GM10847 (cell line): ENCODE measurements around the gene AMBP.

Experiments
- POLR2A ChIP-seq: IDR thresholded peaks from 2 replicates; pipeline ENCODE4 v1.6.1; 2011; ENCODE audit not compliant: insufficient read length; ENCODE audit errors: extremely low read depth

Gene AMBP

DNA sequence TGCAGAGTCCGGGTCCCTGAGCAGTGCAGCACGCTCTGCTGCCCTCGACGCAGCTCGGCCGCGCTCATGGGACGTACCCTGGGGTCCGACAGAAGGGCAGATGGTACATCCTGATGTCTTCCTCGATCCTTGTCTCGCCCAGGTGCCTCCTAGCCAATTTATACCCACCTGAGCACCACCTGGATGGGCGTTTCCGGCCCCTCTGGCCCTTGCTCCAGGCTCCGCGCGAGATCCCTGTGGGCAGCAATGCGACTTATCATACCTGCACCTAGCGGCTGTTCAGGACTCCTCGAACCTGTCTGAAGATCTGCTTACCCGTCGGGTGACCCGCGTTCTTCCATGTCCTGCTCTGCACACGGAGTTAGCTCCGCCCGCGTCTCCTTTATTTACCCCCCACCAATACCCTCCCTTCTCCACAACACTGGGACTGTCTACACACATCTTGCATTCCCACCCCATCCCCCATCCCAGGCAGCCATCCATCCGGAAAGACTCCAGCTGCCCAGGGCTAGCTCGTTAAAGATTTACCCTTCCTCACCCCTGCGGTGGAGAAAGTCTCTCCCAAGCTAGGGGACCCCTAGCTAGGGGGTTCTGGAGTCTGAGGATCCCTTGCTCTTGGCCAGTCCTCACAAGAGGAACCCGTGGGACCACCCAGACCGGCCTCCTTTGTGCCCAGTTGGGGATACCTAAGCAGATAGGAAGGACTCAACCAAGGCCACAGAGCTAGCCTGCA, 21.0 kb upstream of the AMBP start, which contains the start of gene KIF12:
KIF12 (minus strand) TSS at position 357 of the 733 bp plus-strand sequence; CDS start at position 341, 16 bp downstream.
- TF ChIP-seq POLR2A: no peak

DNA sequence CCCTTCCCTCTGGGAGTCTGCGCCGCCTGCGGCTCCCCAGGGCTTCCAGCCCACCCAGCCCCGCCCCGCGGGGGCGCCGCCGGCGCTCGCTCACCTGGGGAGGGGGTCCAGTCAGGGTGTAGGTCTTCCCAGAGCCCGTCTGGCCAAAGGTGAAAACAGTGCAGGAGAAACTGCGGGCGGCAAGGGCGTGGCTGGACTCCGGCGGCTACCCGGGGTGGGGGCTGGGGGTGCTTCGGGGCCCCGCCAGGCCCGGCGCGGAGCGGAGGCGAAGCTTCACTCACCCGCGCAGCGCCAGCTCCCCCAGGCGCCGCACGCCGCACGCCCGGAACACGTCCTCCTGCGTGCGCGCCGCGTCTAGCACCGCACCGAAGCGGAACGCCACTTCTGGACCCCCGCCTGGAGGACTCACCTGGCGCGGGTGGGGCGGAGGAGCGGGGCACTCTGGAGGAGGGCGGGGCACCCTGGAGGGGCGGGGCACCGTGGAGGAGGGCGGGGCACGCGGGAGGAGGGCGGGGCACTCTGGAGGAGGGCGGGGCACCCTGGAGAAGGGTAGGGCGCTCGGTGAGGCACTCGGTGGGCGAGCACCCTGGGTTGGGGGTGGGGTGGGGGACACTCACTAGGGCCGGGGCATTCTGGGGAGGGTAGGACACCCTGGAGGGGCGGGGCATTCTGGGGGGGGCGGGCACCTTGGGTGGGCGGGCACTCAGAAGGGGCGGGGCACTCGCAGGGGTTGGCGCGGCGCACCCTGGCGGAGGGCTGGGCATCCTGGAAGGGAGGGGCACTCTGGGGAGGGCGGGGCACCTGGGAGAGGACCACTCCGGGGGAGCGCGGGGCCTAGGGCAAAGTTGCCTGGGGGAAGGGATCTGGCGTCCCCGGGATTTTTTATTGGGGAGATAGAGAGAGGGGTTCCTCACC, 20.2 kb upstream of the AMBP start:
- TF ChIP-seq POLR2A: no peak

DNA sequence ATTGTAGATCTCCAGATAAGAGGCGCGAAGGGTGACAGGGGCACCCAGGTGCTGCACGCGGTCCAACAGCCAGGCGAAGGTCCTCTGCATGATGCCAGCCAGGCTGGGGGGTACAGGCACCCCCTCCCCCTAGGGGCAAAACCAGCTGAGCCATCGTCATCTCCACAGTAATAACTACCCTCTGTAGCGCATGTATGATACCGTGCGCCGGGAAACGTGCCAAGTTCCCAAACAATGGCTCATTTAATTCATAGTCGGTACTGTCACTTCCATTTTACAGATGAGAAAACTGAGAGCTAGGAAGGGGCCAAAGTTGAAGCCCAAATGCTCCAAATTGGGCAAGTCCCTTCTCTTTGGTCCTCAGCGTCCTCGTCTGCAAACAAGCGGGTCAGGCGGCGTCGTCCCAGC, 19.5 kb upstream of the AMBP start:
- no peak for TF ChIP-seq POLR2A

DNA sequence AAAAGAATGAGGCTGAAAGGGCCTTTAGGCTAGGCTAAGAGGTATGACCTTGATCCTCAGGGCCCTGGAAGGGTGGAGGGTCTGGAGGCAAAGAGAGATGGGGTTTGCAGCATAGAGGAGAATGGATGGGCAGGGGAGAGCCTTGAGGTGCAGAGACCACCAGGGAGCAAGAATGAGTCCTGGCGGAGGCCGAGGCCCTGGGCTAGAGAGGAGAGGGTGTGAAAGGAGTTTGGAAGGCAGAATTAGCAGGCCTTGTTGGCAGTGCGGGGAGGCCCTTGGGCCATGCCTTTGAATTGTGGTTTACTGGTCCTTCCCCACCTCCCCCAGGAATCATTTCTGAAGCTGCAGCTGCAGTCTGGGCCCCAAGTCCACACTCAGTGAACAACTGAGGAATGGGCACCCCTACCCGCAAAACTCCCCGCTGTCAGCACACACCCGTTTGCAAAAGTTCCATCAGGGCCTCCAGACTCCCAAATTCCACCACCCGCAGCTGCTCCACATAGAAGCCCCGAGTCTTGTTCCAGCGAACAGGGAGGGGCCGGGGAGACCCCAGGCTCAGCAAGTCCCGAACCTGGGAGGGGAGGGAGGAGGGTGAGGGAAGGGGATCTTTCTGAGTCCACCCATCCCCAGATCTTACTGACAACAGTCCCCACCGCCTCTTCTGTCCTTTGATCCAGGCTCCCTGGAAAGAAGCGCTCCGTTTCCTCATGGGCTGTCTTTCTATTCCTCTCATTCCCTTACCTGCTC, 18.9 kb upstream of the AMBP start:
- TF ChIP-seq POLR2A: no peak

DNA sequence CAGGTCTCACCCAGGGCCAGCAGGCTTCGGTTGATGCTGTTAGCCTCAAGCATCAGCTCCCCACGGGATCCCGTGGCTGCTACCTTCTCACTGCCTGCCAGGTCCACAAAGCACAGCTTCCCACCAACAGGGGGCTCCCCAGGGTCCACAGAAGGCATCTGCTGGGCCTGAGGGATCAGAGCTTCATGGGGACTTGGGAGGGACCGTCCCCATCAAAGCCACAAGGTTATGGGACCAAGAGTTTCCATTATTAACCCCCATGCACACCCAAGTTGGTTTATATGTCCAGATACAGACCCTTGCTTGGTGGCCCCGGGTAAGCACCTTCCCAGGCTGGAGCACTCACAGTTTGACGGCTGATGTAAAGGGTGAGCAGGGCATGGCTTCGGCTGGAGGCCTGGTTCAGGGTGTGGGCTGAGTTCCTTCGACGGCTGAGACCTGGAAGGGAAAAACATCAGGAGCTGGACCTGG, 18.0 kb upstream of the AMBP start:
- no peak for TF ChIP-seq POLR2A

DNA sequence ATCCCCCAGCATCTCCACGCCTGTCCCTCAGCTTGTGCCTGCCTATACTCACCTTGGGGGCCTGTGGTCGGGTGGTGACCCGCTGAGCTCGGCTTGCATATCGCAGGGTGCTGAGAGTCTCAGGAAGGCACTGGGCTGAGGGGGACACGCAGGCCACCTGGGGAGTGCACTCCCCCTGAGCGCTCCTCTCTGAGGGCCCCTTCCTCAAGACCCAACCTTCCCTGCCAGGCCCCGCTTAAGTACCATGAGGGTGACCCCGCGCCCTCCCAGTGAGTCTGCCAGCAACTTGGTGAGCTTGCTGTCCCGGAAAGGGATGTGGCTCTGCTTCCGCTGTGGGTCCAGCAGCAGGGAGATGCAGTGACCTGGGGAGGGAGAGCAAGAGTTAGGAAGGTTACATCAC, 16.9 kb upstream of the AMBP start:
- no peak for TF ChIP-seq POLR2A

DNA sequence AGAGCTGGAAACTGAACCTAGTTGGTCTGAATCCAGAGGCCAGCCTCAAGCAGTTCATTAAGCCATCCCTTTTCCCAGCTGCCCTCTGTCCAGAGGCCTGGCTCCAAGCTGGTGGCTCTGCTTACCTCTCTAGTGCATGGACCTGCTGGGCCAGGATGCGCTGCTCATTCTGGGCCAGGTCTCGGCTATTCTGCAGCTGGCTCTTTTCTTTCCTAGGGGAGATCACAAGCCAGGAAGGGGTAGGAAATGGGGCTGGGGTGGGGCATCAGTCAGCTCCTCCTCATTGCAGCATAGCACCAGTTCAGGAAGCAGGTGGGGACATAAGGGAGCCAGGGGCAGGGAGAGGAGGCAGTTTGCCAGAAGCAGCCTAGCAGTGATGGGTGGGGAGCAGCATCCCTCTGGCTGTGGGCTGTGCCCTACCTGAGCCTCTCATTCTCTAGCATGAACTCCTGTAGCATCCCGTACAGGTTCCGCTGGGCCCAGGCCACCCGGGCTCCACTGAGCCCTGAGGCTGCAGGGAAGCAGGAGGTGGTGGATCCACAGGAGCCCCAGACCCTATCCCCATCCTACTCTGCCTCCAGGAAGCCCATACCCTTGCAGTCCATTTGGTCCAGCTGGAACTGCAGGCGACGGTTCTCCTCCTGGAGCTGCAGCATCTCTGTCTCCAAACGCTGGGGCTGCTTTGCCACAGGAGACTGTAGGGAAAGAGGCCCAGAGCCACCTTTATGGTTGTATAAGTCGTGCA, 15.8 kb upstream of the AMBP start:
- no peak for TF ChIP-seq POLR2A

DNA sequence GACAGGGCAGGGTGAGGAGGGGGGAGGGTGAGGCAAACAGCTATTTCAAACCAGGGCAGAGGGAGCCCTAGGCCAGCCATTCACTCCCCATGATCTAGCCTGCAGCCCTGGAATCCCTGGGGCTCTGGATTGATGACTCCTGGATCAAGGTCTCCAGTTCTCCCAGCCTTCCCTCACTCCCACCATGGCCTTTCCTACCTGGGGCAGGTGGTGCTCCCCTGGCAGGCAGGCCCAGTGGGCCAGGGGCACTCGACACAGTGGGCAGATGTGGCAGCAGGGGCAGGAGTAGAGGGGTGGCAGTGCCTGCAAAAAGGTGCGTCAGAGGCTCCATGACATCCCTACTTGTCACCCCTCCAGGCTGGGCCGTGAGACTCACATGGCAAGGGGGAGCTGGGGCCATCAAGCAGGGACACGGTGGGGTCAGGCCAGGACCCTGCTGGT, 15.0 kb upstream of the AMBP start:
- no peak for TF ChIP-seq POLR2A

DNA sequence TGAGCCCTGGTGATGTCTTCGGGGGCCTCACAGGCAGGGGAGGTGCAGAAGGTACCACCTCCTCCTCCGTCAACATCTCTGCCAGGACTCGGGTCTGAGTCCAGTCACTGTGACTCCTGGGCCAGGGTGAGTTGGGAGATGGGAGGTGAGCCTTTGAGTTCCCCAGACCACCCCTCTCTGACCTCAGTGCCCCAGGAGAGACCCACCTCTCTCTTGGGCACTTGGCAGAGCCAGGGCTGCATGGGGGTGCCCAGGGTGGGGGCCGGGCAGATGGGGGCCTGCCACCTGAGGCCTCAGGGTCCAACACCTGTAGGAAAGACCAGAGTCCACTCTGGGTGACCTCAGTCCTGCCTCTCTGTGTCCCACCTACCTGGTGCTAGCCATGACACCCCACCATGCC, 14.2 kb upstream of the AMBP start:
- no peak for TF ChIP-seq POLR2A

DNA sequence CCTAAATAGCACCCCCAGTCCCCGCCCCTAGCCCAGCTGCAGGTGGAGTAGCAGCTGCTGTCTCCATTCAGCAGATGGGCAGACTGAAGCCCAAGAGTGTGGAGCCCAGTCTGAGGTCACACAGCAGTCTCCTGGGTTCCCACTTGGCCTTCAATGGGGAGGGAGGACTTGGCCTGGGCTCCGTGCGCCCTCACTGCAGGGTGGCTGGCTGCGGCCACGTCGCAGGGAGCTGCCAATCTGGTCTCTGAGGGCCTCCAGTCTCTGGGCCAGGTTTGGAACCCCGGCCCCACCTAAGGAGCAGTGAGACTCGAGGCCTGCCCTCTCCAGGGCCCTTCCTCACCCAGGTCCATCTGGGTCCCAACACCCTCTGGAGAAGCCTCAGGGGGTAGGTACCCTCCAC, 13.6 kb upstream of the AMBP start:
- TF ChIP-seq POLR2A: no peak

DNA sequence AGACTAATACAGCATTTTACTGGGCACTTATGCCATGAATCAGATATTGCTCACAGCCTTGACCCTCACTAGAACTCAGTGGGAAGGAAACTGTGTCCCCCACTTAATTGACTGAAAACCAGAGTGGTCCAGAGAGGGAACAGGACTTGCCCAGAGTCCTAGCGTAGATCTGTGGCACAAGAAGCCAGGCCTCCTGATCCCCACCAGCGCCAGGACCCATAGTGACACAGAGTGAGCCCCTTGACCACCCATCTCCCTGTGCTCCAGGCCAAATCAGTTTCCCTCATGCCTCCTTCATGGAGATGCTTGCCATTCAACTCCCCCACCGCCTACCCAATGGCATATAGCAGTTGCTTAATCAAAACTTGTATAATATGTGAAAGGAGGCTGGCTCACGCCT, 12.7 kb upstream of the AMBP start:
- TF ChIP-seq POLR2A: no peak

DNA sequence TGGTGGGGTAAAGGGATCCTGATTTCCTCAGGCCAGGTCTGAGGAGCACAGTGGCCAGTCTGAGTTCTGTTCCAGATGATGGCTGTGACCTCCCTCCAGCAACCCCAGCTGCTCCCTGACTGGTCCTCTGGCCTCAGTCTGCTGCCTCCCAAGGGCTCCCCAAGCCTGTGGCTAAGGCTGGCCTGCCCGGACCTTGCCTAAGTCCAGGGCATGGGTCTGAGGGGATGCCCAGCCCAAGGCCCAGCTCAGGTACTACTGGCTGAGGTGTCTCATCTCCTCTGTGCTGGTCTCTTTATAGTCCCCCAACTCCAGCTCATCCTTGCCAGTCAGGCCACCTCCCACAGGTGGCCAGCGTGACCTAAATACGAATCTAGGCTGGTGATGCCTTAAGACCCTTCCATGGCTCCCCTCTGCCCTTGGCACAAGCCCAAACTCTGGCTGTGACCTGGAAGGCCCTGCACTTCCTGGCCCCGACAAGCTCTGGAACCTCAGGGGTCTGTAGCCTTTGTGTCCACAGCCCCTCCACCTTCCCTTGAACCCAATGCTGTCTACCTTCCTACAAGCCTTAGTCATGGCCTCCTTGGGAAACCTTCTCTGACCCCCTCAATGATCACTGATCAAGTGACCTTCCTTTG, 11.2 kb upstream of the AMBP start:
- no peak for TF ChIP-seq POLR2A

DNA sequence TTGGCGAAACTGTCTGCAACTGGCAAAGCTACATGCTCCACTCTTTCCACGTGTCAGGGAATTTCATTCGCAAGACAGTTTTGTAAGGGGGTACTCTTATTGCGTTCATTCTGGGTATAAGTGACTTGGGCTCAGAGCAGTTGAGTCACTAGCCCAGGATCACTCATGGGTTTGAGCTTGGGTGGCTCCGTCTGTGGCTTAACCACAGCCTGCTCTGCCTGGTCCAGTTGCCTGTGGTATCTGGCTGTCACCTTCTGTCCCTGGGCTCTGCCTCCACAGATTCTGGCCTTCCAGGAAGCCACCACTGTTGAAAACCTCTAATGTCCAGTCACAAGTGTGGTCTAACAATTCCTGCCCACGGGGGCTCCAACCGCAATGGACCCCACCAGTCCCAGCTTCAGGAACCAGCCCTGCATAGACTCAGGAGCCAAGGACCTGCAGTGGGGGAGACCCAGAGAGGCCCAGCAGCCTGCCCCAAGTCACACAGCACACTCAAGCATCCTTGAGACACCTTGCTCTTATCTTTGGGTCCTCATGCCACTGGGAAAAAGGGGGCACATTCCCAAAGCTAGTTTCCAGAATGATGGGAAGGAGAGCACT, 10.6 kb upstream of the AMBP start:
- TF ChIP-seq POLR2A: no peak

DNA sequence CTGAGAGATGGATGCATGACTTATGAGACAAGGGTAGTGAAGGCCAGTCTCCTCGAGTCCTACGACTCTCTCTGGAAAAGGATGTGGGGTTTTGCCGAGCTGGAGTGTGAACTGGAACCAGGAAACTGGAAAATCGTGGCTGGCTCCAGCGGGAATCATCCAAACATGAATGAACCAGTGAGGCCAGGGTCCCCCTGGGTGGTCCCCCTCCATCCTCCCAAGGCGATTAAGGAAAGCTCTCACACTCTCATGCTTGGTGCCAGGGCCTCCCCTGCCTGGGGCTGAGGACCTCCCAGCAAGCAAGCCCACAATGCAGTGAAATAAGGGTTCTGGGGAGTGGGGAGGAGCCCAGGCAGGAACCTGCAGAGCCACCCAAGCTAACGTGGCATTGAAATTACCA, 9.6 kb upstream of the AMBP start:
- no peak for TF ChIP-seq POLR2A
